Endothelial cell of hepatic sinusoid (primary cell): ENCODE data around the gene FAM170B.

Experiments used
- in situ Hi-C: cut with HindIII; loops from 2 replicates; pipeline ENCODE4 v1.10.0; 2017; ENCODE audit warnings: low sequenced_read_pairs

Gene FAM170B

DNA sequence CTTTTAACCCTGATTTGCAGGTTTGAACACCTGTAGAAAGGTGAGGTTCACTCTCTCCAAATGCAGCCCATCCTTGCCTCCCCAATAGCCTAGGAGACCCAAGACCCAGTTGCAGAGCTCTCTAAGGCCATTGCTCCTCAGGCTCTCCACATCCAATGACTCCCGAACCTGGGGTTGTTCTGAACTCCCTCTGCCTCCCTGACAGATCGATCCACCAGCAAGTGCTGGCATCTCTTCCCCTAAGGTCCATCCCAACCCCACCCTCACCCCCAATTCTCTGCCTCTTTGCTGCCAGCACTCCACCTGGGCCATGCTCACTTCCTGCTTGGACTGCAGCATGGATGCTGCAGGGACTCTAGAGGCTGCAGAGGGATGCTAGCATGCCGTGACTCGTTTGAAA, 19.3 kb upstream of the FAM170B start:
- in situ Hi-C loops: no loop called here

DNA sequence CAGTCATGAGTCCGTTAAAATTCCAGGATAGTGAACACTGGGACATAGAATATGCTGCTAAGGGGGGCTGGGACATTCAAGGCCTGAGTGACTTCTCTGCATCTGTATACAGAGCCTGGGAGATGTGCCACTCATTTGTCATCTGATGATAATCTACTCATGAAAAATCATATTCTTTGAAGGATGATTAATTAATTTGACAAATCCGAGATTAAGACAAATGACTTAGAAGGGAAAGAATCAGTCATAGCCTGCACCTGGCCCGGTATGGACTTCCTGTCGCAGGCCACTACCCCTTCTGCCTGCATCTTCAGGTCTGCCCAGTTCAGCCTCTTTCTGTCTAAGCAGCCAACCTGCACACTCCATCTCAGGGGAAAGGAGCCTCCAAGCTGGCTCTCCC, 18.8 kb upstream of the FAM170B start:
- in situ Hi-C loops: no loop called here

DNA sequence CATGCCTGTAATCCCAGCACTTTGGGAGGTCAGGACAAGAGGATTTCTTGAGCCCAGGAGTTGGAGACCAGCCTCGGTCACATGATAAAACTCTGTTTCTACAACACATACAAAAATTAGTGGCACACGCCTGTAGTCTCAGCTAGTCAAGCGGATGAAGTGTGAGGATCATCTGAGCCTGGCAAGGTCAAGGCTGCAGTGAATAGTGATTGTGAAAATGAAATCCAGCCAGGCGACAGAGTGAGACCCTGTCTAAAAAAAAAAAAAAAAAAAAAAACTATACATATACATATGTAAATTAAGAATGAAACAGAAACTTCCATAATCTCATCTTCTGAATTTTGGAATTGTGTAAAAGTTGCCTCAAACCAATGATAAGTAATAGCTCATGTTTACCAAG, 18.2 kb upstream of the FAM170B start:
- in situ Hi-C loops: no loop called here

DNA sequence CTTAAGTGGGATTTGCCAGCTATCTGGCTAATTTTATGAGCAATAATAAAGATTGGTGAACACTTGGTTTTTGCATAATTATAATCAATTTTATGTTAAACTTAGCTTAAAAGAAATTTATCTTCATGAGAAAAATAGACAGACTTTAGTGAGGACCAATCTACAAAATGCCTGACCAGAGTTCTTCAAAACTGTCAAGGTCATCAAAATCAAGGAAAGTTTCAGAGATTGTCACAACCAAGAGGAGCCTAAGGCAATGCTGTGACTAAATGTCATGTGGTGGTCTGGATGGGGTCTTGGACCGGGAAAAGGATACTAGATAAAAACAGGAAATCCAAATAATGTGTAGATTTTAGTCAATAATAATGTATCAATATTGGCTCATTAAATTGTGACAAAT, 17.7 kb upstream of the FAM170B start:
- in situ Hi-C loops: no loop called here

DNA sequence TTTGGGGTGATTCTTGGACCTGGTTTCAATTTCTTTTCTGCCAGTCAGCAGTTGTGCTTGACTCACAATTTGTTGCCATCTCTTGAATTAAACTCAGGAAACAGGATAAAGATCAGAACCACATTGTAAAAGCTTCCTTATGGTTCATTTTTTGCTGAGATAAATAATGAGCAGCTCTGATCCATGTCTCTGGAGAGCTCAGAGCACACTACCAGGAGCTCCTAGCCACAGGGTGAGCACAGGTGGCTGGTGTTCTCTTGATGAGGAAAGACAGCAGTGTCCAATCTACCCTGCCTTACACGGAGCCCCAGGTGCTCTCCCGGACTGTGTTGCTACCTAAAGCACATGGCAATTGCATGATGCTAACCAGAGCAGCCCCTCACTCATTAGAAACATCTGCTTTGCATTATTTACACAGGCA, 17.2 kb upstream of the FAM170B start:
- in situ Hi-C loops: no loop called here

DNA sequence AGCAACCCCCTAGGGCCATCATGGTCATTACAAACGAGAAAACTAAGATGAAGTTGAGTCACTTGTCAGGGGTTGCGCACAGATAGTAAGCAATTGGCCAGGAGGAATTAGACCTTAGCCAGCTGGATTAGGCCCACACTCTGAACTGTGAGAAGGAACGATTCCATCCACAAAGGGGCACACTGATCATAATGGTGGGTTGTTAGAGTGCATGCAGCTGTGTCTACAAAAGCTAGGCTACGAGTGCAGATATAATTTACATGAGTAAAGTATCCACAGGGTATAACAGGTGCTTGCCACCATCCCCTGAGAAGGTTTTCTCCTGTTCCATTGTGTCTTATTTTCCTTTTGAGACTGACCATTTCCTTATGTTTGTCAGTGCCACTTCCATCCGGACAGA, 16.6 kb upstream of the FAM170B start:
- in situ Hi-C loops: no loop called here

DNA sequence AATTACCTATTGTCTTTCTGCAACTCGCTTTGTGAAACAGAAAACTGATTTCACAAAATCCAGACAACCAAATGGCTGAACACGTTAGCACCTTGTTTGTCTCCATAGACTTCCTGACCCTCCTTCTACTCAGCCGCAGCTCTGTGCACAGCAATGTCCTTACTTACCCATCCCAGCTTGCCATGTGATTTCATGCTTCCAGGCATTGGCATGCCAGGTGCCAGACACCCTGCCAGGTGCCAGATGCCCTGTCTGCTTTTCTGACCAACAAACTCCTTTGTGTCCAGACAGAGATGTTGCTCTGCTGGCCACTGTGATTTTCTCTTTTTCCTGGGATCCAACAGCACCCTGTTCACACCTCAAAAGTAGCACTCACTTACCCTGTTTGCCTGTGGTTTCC, 16.1 kb upstream of the FAM170B start:
- in situ Hi-C loops: loop anchor here (5.0 kb wide), 1 partner anchor 68 kb away; no protein-coding TSS in a partner anchor

DNA sequence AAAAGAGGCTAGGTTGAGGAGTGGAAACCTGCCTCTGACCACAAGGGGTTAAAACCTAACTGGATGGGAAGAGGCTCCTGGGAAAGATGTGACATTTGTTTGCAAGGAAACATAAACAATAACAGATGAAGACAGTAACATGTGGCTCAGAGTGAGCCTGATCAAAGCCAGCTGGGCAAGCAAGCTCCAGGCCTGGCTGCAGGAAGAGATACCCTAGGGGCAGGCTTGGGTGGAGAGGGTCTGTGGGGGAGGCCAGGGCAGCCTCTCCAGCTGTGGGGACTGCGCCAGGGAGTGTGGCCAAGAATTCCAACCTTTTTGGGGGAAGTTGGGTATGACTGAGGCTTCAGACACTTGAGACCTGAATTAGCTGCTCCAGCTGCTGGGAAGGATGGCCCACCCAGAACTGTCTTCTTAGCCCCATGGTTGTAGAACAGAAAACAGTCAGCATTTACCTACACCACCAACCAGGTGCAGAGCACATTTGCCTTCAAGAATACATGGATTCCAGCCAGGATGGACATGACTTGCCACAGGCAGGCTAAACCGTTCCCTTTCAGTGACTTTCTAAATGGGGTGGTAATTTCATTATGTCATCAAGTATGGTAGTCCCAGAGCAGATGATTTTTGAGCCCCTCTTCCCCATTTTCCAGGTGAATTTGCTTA, 10.4 kb upstream of the FAM170B start:
- in situ Hi-C loops: no loop called here

DNA sequence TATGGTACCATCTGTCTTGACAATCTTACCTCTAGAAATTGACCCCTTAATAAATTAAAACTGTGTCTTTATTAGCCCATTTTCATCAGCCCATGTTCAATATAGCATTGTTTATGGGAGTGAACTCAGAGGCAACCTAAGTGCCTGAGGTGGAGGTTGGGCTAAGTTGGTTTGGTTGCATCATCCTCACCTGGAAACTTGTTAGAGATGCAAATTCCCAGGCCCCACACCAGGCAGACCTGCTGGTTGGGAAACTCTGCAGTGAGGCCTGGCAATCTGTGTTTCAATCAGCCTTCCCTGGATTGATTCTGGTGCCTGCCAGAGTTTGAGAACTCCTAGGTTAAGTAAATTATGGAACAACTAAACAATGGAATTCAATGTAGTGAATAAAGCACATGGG, 9.4 kb upstream of the FAM170B start:
- in situ Hi-C loops: no loop called here

DNA sequence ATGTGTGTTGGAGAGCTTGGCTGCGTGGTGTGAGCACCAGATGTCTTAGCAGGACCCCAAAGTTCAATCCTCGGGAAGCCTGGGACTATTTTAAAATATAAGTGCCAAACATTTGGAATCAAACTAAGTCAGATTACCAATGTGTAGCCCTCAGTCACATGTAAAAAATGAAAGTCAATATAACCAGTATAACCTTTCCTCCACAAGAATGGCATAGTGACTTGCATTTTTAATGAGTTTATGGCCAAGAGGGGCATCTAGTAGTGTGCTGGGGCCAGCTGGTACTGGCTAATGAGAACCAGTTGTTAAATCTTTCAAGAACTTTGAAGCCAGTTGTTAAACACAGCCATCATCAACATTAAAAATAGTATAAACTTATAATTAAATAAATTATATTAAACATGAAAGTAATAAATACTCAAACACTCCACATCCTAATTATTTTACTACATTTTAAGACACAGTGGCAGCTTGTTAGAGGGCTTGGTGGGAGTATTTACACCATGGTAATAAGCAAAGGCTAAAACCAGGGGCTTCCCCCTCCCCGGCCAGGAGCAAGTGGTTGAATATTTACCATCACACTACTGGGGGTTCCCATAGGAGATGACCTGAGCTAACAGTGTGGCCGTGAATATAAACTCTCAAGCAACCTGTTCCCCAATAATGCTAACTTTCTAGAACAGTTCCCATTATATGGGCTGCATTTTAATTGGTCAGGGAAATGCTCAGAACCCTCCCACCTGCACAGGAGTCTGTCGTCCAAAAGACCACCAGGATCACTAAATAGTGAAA, 7.9 kb upstream of the FAM170B start:
- in situ Hi-C loops: no loop called here

DNA sequence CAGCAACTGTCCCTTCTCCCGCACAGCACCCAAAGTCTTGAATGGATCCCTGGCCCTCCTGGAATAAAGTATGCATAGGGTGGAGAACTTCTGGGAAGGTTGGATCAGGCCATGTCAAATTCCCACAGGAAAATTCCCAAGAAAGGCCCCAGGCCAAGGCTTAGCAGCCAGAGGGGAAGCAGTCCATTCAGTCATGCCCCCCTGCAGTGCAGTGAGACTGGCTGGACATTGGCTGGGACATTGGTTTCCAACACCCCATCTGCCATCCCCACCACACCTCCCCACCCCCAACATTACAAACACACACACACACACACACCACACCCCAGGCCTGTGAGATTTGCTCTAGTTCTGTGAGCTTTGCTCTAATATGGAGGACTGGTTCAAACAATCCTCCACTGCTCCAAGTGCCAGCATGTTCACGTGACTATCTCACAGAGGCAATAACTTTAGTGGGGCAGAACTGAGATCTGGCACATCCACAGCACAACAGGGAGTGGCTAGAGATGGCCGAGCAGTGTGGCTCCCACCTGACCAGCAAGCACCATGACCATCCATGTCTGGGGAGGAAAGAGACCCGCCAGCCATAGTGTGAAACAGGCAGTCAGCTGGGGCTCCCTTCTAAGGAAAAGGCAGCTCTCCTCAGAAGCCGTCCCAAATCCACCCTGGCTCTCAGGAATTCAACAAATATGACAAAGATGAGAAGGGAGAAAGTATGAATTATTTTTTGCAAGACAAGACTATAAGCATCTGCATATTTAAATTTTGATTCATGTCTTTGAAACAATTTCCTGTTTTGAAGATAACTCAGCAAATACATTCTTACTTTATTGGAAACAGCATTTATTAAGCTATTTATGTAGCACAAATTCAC, 6.7 kb upstream of the FAM170B start:
- in situ Hi-C loops: no loop called here

DNA sequence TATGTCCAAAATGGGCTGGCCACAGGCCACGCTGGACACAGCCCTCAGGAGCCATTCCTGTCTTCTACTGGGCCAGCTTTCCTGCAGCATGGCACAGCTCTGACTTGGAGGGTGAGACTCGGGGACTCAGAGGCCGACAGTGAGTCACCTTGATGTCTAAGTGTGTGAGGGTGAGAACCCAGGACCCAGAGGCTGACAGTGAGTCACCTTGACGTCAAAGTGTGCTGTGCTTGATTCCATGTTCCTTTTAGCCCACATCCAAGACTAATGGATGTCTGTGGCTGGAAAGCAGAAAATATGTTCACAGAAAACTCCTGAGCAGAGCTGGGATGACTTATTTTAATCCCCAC, 6.0 kb upstream of the FAM170B start:
- in situ Hi-C loops: no loop called here

DNA sequence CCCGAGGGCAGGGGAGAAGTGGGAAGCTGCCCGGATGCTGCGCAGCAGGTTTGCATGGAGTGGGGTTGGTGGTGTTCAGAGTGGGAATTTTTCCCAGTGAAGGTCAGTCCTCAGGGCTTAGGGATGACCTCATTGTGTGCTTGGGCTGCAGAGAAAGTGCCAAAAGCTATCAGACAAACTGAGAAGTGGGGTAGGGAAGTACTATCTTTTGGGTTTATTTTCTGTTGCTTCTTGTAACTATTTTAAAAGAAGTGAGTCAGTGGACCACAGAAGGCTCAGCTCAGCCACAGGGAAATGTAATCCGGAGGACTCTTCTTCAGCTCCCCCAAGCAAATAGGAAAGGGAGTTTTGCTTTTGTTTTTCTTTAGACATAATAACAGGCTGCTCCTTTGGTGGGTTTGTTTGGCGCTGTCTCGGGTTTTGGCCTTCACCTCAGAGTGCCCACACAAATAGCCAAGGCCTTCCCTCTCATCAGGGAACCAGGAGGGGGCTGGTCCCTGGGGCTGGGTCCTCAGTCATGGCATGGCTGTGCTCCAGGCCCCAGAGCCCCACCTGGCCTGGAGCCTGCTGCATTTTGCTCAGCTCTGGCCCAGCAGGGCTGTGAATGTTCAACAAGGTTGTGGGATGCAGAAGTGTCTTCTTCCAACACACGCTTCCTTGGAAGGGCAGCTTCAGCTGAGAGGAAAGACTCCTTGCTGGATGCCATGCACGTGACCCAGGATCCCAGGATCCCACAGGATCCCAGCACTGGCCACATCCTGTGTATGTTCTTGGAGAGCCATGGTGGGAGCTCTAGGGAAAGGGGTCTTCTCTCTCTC, 5.4 kb upstream of the FAM170B start:
- in situ Hi-C loops: no loop called here

DNA sequence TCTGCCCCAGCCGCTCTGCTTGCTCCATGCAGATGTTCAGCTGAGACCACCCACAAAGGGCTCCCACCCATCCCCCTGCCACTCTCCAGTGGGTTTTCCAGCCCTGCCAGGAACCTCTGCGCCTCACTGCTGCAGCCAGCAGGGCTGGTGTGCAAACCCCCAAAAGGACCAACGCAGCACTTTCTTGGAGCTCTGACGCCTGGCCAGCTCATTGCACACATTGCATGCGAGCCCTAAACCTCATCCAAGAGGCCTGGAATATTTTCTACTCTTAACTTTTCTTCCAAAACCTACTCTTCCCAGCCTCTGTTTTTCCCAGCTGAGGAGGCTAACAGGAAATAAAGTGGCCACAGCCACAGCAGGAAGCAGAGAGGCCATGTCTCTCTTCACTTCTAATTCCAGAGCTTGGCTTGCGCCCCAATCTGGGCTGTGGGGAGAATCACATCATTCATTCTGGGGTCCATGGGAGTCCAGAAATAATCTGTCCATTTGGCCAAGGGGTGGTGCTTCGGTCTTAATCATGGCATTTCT, 4.6 kb upstream of the FAM170B start:
- in situ Hi-C loops: no loop called here

DNA sequence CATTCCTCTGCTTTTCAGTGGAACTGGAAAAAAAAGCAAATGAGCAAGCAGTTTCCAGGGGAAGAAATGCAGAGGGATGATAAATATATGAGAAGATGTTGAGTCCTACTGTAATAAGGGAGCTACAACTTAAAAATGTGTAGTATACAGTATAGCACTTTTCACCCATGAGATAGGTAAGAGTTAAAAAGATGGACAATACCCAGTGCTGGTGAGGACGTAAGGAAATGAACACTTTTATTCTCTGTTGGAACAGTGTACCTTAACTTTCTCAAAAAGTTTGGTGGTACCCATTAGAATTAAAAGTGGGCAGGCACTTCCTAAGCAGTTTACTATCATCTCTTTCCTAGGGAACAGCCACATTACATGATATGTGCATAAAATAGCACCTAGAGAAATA, 2.7 kb upstream of the FAM170B start:
- in situ Hi-C loops: no loop called here

DNA sequence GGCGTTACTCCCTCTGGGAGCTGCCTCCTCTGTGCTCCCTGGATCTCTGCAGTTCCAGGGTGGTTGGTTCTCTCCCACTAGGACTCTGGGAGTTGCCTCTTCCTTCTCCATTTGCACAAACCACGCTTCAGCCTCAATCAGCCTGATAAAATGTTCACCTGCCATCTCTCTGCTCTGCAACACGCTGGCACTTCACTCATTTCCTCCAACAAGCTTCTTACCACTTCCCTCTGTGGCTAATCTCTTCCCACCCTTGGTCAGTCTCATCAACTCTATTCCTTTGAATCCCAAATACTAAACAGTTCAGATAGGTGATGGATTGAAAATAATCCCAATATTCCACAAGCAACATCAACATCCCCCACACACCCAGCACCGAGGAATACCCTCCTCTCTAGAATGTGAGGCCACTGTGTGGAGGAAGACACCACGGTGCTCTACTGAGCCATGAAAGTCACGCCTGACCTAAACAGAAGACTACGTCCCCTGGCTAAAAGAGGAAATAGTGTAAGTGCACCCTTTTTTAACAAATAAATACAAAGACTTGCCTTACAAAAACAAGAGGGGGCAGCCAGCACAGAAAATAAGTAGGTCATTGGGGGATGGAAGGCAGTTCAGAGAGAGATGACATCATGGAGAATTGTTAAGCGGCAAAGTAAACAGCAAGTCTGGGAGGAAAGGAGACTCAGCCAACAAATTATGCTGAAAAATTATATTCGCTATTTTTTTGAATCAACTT, 1.9 kb upstream of the FAM170B start:
- in situ Hi-C loops: no loop called here

DNA sequence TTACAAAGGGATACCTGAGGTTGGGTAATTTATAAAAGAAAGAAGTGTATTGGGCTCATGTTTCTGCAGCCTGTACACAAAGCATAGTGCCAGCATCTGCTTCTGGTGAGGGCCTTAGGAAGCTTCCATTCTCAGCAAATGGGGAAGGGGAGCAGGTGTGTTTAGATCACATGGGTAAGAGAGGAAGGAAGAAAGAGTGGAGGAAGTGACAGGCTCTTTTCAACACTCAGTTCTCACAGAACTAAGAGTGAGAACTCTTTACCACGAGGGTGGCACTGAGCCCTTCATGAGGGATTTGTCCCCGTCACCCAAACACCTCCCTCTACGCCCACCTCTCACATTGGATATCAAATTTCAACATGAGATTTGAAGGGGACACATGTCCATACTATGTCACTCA, 506 bp upstream of the FAM170B start:
- in situ Hi-C loops: no loop called here

DNA sequence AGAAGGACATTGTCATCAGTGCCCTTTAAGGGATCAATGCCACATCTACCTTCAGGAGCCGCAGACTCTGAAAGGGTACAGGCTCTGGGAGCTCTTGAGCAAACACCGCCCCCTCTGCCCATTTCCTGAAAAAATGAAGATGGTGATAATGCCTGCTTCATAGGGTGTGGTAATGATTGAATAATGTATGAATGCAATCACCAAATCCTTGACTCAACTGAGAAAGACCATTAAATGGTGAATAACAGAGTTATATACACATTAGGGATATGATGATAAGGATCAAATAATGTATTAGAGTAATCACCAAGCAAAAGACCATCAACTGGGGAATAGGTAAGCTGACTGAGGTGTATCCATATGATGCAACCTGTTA, 1.5 kb downstream of the FAM170B start:
- in situ Hi-C loops: no loop called here

DNA sequence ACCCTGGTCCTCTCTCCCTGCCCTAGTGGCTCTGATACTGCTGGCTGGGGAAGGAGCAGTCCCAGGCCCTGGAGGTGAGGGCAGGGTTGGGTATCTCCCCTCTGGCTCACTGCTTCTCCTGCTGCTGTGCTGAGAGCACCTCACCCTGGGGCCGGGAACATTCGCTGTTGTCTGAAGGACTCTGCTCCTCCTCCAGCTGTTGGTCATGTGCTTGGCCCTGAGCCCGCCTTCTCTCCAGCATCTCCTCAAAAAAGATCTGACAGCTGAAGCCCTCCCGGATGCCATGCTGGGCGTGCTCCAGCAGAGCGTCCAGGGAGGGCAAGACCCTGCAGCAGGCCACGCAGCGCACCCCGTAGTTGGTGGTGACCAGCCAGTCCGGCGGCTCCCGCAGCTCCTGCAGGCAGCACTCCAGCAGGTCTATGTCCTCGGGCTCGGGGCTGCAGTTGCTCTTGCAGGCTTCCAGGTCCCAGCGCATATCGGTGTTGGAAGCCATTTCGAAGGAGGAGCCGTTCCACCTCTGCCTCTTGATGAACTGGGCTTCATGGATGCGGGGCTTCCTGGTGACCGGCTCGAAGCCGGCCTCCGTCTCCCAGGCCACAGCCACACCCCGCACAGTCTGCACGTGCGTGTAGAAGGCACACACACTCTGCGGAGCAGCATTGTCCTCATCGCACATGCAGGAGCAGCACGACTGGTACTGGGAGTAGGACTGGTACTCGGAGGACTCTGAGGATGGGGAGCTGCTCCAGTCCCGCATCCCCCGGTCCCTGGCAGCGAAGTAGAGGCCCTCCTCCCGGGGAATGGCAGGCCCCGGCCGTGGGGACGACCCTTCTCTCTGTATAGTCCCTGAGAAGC, 2.1 kb downstream of the FAM170B start:
- in situ Hi-C loops: no loop called here
